ENCODE data around the gene ZMPSTE24. TPM values are rescaled to one million over a fixed set of nuclear protein-coding genes. Genes with fewer than 3 reads are reported as not detected.

The ZMPSTE24 gene
- total RNA-seq, 1 experiment from 2014 or later: 65.4 TPM

DNA sequence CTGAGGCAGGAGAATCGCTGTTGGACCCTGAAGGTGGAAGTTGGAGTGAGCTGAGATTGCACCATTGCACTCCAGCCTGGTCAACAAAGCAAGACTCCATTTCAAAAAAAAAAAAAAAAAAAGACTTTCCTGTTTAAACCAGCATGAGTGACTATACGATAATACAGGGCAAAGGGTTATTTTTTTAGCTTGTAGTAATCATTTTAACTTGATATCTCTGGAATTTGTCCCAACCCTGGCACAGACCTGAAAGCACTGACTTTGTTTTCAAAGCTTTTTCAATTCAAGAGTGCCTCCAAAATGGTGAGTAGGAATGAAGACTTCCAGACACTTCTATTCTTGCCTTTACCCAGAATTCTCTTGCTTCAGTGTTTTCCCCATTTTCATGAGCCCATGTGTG is 14.7 kb upstream of the ZMPSTE24 start:
- in situ Hi-C loops (cut with HindIII; ENCODE audit: low pct_unique_long_range_greater_than_20kb, low sequenced_read_pairs): no loop called here
- Histone ChIP-seq H3K4me3 (ENCODE audit: low read depth in 2 of 2, low read length in 2 of 2) (no peak overlapping the region), H3K9me3 (ENCODE audit: control insufficient read depth, insufficient read depth, low read depth, low read length) (no peaks in the 10 kb centered on the region), H3K27me3 (ENCODE audit: control insufficient read depth, insufficient read depth, low read length) (no peaks in the 10 kb centered on the region), H3K36me3 (ENCODE audit: control insufficient read depth, insufficient read depth, low read length) (peaks cover 2% of the 10 kb centered on the region; the same call in 1 of the 2 replicates), H3K4me1 (ENCODE audit: control insufficient read depth, insufficient read depth, low read length) (no peaks in the 10 kb centered on the region), H3K27ac (ENCODE audit: low read length) (no peak overlapping the region)
- ATAC-seq (no peak), DNase-seq (ENCODE audit: low read depth, low spot score) (no peak)
- intact Hi-C loops (cut with micrococcal nuclease; ENCODE audit: unreplicated experiment): no loop called here
- BruUV-seq (replicated peaks): no TSS peak
- POLR2A ChIA-PET: no interaction called here
- no peak for TF ChIP-seq TCF7L2 (IDR thresholded peaks at IDR 0.05; ENCODE audit: low read depth, low read length)
- TF ChIP-seq SIN3A (IDR thresholded peaks at IDR 0.05; ENCODE audit: borderline replicate concordance, insufficient read depth, low read depth, low read length): no peak
- TF ChIP-seq, protein P1, sequence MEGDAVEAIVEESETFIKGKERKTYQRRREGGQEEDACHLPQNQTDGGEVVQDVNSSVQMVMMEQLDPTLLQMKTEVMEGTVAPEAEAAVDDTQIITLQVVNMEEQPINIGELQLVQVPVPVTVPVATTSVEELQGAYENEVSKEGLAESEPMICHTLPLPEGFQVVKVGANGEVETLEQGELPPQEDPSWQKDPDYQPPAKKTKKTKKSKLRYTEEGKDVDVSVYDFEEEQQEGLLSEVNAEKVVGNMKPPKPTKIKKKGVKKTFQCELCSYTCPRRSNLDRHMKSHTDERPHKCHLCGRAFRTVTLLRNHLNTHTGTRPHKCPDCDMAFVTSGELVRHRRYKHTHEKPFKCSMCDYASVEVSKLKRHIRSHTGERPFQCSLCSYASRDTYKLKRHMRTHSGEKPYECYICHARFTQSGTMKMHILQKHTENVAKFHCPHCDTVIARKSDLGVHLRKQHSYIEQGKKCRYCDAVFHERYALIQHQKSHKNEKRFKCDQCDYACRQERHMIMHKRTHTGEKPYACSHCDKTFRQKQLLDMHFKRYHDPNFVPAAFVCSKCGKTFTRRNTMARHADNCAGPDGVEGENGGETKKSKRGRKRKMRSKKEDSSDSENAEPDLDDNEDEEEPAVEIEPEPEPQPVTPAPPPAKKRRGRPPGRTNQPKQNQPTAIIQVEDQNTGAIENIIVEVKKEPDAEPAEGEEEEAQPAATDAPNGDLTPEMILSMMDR (IDR thresholded peaks at IDR 0.05): no peak
- no peak for TF ChIP-seq POLR2AphosphoS5 (IDR thresholded peaks at IDR 0.05; ENCODE audit: low read depth, low read length)
- TF ChIP-seq, protein P2, sequence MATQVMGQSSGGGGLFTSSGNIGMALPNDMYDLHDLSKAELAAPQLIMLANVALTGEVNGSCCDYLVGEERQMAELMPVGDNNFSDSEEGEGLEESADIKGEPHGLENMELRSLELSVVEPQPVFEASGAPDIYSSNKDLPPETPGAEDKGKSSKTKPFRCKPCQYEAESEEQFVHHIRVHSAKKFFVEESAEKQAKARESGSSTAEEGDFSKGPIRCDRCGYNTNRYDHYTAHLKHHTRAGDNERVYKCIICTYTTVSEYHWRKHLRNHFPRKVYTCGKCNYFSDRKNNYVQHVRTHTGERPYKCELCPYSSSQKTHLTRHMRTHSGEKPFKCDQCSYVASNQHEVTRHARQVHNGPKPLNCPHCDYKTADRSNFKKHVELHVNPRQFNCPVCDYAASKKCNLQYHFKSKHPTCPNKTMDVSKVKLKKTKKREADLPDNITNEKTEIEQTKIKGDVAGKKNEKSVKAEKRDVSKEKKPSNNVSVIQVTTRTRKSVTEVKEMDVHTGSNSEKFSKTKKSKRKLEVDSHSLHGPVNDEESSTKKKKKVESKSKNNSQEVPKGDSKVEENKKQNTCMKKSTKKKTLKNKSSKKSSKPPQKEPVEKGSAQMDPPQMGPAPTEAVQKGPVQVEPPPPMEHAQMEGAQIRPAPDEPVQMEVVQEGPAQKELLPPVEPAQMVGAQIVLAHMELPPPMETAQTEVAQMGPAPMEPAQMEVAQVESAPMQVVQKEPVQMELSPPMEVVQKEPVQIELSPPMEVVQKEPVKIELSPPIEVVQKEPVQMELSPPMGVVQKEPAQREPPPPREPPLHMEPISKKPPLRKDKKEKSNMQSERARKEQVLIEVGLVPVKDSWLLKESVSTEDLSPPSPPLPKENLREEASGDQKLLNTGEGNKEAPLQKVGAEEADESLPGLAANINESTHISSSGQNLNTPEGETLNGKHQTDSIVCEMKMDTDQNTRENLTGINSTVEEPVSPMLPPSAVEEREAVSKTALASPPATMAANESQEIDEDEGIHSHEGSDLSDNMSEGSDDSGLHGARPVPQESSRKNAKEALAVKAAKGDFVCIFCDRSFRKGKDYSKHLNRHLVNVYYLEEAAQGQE (IDR thresholded peaks at IDR 0.05; ENCODE audit: insufficient read depth in 1 of 2, low read depth in 2 of 2, low read length in 1 of 2): no peak
- CTCF ChIA-PET: interaction anchor here (0.7 kb wide), 1 partner anchor 360 kb away, joined by 12 read pairs; no protein-coding TSS in a partner anchor

DNA sequence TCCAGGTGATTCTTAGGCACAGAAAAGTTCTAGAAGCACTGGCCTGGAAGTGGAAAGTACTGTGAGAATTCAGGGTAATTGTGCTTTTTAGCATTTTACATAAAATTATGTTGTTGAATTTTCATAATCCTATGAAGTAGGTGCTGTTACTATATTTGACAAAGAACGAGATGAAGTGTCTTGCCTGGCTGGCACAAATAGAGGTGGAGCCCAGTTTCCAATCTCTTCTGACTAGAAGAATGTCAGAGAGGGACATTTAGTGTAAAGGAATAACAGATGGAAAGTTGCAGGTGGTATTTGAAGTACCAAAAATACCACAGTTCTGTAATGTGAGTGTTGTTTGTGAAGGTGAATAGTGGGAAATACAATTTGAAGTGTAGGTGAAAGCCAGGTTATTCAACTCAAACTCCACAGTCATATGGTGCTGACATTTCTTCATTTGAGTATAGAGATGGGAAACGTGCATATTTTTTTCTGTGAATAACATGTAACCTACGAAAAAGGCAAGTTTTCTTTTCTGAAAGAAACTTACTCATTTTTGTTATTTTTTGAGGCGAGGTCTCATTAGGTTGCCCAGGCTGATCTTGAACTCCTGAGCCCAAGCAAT is 13.8 kb upstream of the ZMPSTE24 start:
- Histone ChIP-seq H3K36me3 (ENCODE audit: control insufficient read depth, insufficient read depth, low read length) (no peaks in the 10 kb centered on the region), H3K9me3 (ENCODE audit: control insufficient read depth, insufficient read depth, low read depth, low read length) (no peaks in the 10 kb centered on the region), H3K27me3 (ENCODE audit: control insufficient read depth, insufficient read depth, low read length) (no peaks in the 10 kb centered on the region), H3K4me3 (ENCODE audit: low read depth in 2 of 2, low read length in 2 of 2) (no peak overlapping the region), H3K4me1 (ENCODE audit: control insufficient read depth, insufficient read depth, low read length) (no peaks in the 10 kb centered on the region), H3K27ac (ENCODE audit: low read length) (no peak overlapping the region)
- TF ChIP-seq POLR2AphosphoS5 (IDR thresholded peaks at IDR 0.05; ENCODE audit: low read depth, low read length): no peak
- TF ChIP-seq, protein P2 (IDR thresholded peaks at IDR 0.05; ENCODE audit: insufficient read depth in 1 of 2, low read depth in 2 of 2, low read length in 1 of 2): no peak
- no peak for TF ChIP-seq SIN3A (IDR thresholded peaks at IDR 0.05; ENCODE audit: borderline replicate concordance, insufficient read depth, low read depth, low read length)
- TF ChIP-seq, protein P1 (IDR thresholded peaks at IDR 0.05): no peak
- TF ChIP-seq TCF7L2 (IDR thresholded peaks at IDR 0.05; ENCODE audit: low read depth, low read length): no peak
- no peak for ATAC-seq
- intact Hi-C loops (cut with micrococcal nuclease; ENCODE audit: unreplicated experiment) (no loop called here), in situ Hi-C loops (cut with HindIII; ENCODE audit: low pct_unique_long_range_greater_than_20kb, low sequenced_read_pairs) (no loop called here)
- POLR2A ChIA-PET: no interaction called here
- no TSS peak for BruUV-seq (replicated peaks)
- DNase-seq (ENCODE audit: low read depth, low spot score): no peak
- CTCF ChIA-PET: no interaction called here
